ENCODE data around the gene UST. TPM values are rescaled to one million over a fixed set of nuclear protein-coding genes. Genes with fewer than 3 reads are reported as not detected.
A peak's percentile ranks its signal among the peaks of the same experiment; 100 is the strongest.

The UST gene
- total and polyA plus RNA-seq, 2 of the 8 experiments (the other 6 are each of a cell fraction or from before 2014, with no cell fraction given), result 13.5 to 34.5 TPM

- peak; percentile 34; the same call in 1 of the 2 replicates for TF ChIP-seq TEAD4 (IDR thresholded peaks at IDR 0.05; ENCODE audit: low read depth, low read length)
- TF ChIP-seq JUND (IDR thresholded peaks at IDR 0.05; ENCODE audit: low read length), result no peak
- TF ChIP-seq CHD1 (IDR thresholded peaks at IDR 0.05; ENCODE audit: low read depth, low read length), result no peak
- no peak for TF ChIP-seq SIX5 (IDR thresholded peaks at IDR 0.05; ENCODE audit: low read depth, low read length)
- TF ChIP-seq BRCA1 (IDR thresholded peaks at IDR 0.05; ENCODE audit: low read depth, low read length), result no peak
- no peak for TF ChIP-seq SAP30 (IDR thresholded peaks at IDR 0.05; ENCODE audit: insufficient read depth, insufficient replicate concordance, low read length)
- no peak for TF ChIP-seq RNF2 (IDR thresholded peaks at IDR 0.05; ENCODE audit: borderline replicate concordance, low read depth, low read length, missing control alignments, poor library complexity, severe bottlenecking)
- TF ChIP-seq FOSL1 (IDR thresholded peaks at IDR 0.05; ENCODE audit: insufficient read depth, low read depth, low read length), result no peak
- no peak for TF ChIP-seq SIRT6 (IDR thresholded peaks at IDR 0.05; ENCODE audit: low read length)
- no peak for TF ChIP-seq SP2 (IDR thresholded peaks at IDR 0.05; ENCODE audit: low read length)
- no peak for TF ChIP-seq SIN3A (conservative IDR thresholded peaks at IDR 0.05 in 1 of 2, IDR thresholded peaks at IDR 0.05 in 1 of 2; ENCODE audit: low read depth in 1 of 2, low read length in 2 of 2)
These were observed 22.6 kb downstream of the UST start (continued) for GRCh38 chr6:148769304-148769968.

Data from H1 (cell line).